Uterus (tissue), 2 donors: ENCODE measurements around the gene SPEF2.

Experiments used
- POLR2A ChIP-seq, 2 donors: fragments of 450-650 bp; IDR thresholded peaks; one replicate each; pipeline ENCODE4 v1.6.1; 2016; ENCODE audit warnings: antibody characterized with exemption in 2 of 2, mild to moderate bottlenecking in 1 of 2, moderate library complexity in 1 of 2
- TF ChIP-seq, protein P1 (sequence below), 4 experiments: fragments of 200-600 bp in 2 of 4; fragments of 450-650 bp in 2 of 4; sonication (generic) in 2 of 4; IDR thresholded peaks; one replicate each; pipeline ENCODE4 v1.5.1; 2016 to 2019; ENCODE audit warnings: antibody characterized with exemption in 4 of 4, mild to moderate bottlenecking in 2 of 4, moderate library complexity in 1 of 4

DNA sequence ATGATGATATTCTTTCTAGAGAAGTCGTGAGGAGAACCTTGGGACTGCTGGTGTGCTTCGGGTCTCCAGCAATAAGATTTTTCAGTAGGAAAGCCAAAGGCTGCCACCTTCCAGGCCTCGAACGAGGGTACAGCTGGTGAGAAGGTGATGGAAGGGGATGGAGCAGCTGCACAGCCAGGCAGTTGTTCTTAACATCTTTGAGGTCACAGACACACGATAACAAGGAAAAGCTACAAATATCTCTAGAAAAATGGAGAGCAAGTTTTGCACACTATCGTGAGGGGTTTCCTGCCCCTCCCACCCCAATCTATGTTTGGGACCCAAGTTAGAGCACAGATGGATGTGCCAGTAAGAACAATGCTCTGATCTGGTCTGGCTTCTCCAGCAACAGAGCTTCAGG lies 232.2 kb downstream of the SPEF2 start:
- TF ChIP-seq, protein P1, sequence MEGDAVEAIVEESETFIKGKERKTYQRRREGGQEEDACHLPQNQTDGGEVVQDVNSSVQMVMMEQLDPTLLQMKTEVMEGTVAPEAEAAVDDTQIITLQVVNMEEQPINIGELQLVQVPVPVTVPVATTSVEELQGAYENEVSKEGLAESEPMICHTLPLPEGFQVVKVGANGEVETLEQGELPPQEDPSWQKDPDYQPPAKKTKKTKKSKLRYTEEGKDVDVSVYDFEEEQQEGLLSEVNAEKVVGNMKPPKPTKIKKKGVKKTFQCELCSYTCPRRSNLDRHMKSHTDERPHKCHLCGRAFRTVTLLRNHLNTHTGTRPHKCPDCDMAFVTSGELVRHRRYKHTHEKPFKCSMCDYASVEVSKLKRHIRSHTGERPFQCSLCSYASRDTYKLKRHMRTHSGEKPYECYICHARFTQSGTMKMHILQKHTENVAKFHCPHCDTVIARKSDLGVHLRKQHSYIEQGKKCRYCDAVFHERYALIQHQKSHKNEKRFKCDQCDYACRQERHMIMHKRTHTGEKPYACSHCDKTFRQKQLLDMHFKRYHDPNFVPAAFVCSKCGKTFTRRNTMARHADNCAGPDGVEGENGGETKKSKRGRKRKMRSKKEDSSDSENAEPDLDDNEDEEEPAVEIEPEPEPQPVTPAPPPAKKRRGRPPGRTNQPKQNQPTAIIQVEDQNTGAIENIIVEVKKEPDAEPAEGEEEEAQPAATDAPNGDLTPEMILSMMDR (IDR thresholded peaks at IDR 0.05): no peak
- no peak for TF ChIP-seq POLR2A (IDR thresholded peaks at IDR 0.05)
